NCI-H345 (cell line): Measurements from ENCODE around the gene UNC5C.
A peak's percentile ranks its signal among the peaks of the same experiment; 100 is the strongest.

Experiments used
- DNase-seq: peaks from one replicate; lab custom pipeline; 2025; lab: John Stamatoyannopoulos, UW

UNC5C gene

DNA sequence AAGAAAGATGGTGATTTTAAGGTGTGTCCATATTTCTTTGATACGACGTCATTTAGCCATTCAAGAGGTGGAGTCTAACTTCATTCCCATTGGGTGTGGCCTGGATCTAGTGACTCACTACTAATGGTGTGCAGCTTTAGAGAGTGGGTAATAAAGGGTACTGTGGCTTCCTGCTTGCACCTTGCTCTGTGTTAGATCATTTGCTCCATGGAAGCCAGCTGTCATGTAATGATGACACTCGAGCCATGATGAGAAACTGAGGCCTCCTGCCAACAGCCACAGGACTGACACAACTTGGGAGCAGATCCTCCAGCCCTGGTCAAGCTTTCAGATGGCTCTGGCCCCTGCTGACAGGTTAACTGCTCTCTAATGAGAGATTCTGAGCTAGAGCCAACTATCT lies 82.0 kb downstream of the UNC5C start:
- DNase-seq: no peak

DNA sequence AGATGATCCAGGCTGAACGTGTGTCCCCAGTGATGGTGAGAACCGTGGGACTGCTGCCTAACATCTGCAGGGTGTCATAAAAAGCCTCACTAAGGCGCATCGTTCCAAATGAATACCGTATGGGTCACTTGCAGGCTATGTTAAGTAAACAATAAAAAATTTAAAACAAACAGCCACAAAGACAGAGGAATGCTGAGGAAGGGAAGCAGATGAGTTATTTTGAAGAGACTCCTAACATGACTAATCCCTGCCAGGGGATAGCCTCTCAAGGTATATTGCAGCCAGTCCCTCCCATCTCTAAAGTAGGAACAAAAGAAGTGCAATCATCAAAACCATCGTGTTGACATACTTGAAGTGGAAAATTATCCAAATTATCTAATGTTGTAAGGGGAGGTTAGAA lies 83.8 kb downstream of the UNC5C start:
- no peak for DNase-seq

DNA sequence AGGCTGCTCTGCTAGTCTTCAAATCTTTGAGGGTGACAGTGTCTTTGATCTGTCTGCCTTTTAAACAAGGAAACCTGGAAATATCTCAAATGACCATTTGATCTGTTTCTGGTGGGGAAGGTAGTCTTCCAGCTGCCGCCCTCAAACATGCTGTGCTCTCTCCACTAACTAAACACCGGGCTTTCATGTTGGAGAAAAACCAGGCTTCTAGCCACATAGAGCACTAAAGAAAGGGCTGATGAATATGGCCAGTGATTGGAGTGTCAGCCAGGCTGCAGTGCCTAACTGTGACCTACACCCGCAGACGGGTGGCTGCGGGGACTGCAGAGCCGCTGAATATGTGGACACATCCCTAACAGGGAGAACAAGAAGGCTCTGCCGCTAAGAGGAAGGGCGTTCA lies 85.9 kb downstream of the UNC5C start:
- no peak for DNase-seq

- DNase-seq: no peak
These were observed 91.4 kb downstream of the UNC5C start for GRCh38 chr4:95457353-95457752.

DNA sequence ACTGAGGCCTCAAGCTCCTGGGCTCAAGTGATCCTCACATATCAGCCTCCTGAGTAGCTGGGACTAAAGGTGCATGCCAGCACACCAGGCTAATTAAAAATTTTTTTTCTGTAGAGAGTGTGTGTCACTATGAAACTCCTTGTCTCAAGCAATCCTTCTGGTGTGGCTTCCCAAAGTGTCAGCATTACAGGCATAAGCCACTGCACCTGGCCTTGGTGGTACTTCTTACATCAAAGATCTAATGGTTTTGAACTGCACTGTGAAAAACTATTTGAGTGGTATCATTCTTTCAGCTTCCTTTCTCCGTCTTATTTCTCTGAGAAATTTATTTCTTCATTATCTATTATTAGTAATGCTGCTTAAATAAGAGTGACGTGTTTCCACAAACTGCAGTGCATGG lies 98.5 kb downstream of the UNC5C start:
- no peak for DNase-seq

GRCh38 chr4:95446173-95446572 lies 102.6 kb downstream of the UNC5C start:
- no peak for DNase-seq

DNA sequence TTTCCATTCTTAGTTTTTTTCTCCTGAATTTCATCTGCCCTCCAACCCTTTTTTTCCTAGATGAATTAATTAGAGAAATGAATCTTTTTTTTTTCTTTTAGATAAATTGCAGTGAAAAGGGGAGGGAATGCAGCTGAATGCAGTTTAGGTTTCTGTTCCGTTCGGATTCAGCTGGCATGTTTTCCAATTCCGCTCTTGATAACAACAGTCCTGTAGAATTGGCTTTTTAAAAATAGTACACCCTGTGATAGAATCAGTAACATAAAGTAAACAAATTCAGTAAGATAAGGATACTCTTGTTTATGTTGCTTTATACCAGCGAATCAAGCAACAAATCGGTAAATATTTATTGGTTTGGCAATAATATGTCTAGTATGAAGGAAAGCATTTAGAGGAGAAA lies 103.5 kb downstream of the UNC5C start:
- no peak for DNase-seq

DNA sequence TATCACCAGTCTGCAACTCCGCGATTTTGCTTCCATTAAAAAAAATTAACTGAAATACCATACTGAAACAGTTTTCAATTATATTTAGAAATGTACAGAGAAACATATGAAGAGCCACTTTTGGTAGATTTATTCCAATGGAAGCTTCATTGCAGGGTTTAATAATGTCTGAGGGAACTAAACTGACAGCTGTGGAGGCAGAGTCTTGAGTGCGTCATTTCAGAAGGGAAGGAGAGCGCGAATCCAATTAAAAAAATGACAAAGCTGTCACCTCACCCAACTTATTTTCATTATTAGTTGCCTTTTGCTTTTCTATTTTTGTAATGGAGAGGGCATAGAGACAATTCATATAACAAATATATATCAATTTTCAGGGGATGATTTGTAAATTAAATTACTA lies 104.0 kb downstream of the UNC5C start:
- no peak for DNase-seq

DNA sequence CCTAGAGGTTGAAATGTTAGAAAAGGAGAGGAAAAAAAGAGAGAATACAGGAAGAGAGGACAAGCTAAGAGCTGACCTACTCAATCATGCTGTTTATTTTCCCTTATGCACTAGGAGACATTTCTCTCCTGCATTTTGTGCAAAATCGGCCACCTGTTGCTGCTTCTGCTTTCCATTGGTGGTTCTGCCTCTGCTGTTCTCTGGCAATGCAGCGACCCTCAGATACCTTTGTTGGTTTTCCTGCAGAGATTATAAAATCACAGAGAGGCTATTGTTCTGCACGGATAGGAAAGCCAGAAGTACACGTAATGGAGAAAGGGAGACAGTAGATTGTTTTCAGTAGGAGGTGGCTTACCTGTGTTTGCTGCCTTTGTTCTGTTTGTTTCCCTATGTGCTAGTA lies 108.9 kb downstream of the UNC5C start:
- DNase-seq: peak; percentile 37

- no peak for DNase-seq
These were observed 109.7 kb downstream of the UNC5C start for GRCh38 chr4:95439071-95439470.

DNA sequence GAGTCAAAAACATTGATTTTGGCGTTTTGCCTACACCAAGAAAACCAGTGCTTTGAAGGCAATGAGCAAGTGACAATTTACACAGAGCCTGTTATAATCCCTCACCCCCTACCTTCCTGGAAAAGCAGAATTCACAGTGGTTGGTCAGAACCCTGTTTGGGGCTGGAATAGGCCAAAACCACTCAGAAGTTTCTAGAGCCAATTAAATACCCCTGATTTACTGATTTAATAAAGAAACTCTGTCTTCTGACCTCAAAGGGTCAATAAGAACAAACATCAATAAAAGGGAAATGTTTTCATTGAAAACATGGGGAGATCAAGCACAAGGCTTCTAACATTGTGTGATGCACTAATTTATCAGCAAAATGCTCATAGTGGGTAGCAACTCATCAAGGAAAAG lies 116.3 kb downstream of the UNC5C start:
- DNase-seq: no peak

GRCh38 chr4:95431678-95432077 lies 117.1 kb downstream of the UNC5C start:
- DNase-seq: no peak

DNA sequence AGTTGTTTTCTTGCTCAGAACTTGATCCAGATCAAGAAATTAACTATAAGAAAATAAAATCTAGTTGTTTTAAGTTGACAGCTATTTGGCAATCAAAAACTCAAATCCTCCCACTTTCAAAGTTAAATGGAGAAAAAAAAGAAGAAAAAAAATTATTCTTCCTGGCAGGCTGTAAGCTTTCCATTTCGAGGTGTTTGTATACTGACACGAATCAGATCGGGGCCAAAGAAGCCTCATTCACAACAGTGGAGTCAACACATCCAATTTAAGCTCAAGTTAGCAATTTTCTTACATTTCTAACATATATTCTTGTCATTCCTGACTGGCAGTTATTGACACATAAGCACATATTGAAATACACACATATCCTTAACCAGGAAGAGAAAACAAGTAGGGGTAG lies 119.4 kb downstream of the UNC5C start:
- DNase-seq: no peak

DNA sequence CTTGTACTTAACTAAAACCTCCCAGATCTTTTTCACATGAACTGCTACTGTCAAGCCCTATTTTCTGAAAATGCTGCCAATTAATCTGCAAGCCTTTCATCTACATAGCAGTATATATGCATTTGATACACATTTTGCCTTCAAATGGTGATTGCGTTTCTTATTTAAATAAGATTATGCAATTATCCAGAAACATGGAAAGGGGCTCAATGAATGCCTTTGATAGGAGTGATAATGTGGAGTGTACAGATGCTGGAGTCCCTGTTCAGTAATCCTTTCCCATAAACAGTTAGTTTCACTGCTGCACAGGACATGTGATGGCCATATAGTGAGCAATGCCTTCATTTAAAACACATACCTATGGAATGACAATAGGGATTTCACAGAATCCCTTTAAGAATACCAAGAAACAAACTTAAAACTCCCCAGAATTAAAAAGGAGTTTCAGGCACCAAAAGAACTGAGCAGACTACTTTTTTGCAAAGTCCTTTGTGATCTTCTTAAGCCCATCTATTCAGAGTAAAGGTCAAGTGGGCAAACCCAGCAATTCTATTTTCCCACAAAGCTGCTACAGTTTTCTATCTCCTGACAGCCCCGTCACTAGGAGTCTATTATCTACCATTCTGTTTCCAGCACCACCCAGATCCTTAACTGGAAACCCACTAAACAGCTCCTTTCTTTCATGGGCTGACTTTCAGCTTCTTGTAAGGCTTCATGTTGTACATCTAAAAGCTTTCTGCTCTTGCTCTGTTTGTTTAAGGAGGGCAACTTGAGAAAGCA lies 120.3 kb downstream of the UNC5C start:
- DNase-seq: no peak

- DNase-seq: no peak
These were observed 122.3 kb downstream of the UNC5C start for GRCh38 chr4:95426455-95426854.

DNA sequence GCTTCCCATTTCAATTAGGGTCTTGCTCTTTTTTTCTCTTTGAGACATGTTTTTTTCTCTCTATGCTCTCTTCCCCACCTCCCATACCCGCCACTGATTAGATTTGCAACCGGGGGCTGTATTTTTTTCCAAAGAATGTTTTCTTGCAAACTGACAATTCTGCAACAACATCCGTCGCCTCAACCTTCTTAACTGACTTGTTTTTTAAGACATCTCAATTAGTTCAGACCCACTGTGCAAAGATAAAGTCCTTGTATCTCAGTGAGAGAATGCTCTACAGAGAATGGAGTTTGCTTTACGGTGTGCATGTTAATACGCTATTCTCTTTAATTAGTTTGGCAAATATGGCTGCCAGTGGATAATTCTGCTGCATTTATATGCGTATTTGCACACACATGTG lies 126.3 kb downstream of the UNC5C start:
- no peak for DNase-seq

- no peak for DNase-seq
These were observed 126.9 kb downstream of the UNC5C start for GRCh38 chr4:95421869-95422268.

DNA sequence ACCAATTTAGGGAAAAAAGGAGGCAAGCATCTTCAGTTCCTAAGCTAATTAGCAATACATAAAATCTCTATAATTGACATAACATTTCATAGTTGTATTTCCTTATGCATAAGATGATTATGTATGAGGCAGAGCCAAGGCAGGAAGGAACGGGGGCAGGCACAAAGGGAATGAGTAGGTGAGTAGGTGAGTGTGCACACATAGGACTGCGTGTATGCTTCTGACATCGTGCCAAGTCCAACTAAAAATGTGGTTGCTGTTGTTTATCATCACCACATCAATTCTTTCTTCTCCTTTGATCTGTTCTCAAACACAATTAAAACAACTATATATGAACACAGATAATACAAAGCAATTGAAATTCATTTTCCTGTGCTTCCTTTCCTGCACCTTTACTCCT lies 131.2 kb downstream of the UNC5C start:
- DNase-seq: peak; percentile 3

DNA sequence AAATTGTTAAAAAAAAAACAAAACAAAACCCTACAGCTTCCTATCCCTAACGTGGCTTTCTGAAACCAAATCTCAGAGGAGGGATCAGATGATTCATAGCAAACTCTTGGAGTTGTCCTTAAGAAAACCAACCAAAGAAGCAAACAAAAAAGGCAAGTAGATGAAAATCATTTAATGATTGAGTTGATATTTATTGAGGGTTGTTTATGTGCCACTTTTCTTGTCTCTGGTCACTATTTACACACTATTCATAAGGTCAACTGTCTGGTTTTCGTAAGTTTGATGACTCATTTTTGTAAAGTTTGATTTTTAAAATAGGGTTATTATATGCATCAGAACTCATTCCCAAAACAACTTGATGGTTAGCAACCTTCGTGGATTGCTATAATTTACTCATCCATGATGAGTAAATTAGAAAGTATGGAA lies 133.4 kb downstream of the UNC5C start:
- no peak for DNase-seq

DNA sequence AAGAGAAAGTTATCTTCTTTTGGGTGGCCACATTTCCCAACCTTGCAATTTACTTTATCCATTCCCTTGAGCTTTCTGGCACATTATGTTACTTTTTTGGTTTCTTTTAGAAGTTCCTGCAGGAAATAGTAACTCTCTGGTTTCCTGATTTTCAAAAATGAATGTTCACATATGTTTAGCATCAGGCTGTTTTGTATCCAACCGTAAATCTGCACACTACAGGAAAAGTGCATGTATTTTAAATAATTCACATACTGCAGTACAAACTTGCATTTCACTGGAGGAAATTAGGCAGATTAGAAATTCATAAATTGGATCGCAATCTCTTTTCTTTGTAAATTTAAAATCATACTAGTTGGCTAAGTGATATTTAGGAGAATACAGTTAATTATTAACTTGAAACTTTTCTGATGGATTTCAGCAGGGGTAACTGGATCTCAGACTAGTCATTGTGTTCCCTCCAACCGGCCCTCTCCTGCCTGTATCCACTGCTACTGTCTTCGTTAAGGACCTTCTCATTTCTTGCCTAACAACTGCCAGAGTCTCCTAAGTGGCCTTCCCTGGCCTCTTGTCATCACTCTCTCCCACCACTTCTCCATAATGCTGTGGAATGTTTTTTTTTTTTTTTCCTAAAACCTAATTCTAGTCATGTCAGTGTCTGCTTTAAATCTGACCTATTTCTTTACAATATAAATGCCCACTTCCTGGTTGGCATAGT lies 137.2 kb downstream of the UNC5C start:
- no peak for DNase-seq

GRCh38 chr4:95410387-95410977 lies 138.3 kb downstream of the UNC5C start:
- DNase-seq: no peak

DNA sequence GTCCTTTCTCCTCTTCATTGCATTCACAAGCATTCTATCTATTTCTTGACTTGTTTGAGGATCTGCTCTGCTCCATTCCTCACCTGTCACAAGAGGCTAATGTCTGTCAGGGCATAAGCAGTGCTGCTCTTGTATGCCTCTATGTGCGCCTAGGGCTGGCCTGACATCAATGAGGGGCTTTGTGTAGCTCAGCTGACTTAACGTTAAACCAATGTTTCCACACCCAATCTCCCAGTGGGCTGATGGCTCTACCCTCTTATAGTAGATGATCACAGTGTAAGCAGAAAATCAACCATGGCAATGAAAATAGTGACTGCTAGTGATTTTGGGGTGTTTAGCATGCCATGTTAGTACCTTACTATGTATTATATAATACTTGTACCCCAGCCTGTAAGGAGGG lies 139.0 kb downstream of the UNC5C start:
- no peak for DNase-seq

DNA sequence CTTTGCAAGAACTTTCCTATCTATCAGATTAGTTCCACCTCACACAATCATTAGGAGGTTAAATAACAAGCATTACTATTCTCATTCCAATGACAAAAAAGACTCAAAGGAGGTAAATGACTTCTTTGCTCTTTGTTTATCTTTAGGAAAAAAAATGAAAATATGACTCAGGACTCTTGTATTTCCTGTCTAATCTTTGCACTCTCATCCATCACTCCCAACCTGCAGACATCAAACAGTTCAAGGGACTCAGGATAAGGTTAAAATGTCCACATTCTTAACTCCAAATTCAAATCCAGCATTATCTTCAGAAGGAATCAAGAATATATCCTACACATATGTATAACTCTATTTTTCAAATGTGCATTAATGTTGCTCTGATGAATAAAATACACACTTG lies 139.6 kb downstream of the UNC5C start:
- no peak for DNase-seq
